Suprapubic skin (tissue), 4 donors: ENCODE results near the gene CDK5RAP2. TPM values are rescaled to one million over a fixed set of nuclear protein-coding genes. Genes with fewer than 3 reads are reported as not detected.
"Not testable (repeated sequence)": the region's sequence is repeated elsewhere in the genome, so short reads cannot be mapped to it uniquely, and the experiment has no call there.

ENCODE experiments used
- DNase-seq, 2 donors: peaks; one replicate each; pipeline ENCODE4 v3.0.0-alpha.2; 2019; ENCODE audit warnings: low spot score in 2 of 2
- H3K27ac ChIP-seq: fragments of 200-600 bp; sonication (generic); one replicate; pipeline ENCODE4 v1.5.1; 2019
- H3K27me3 ChIP-seq: fragments of 200-600 bp; sonication (generic); one replicate; pipeline ENCODE4 v1.5.1; 2019
- H3K36me3 ChIP-seq: fragments of 200-600 bp; sonication (generic); one replicate; pipeline ENCODE4 v1.5.1; 2019
- H3K4me1 ChIP-seq: fragments of 200-600 bp; sonication (generic); one replicate; pipeline ENCODE4 v1.5.1; 2019
- H3K4me3 ChIP-seq: fragments of 200-600 bp; sonication (generic); one replicate; pipeline ENCODE4 v1.5.1; 2019; ENCODE audit warnings: mild to moderate bottlenecking
- H3K9me3 ChIP-seq: fragments of 200-600 bp; sonication (generic); one replicate; pipeline ENCODE4 v1.5.1; 2019
- CTCF ChIP-seq, 2 donors: fragments of 200-600 bp in 1 of 2; fragments of 450-650 bp in 1 of 2; sonication (generic) in 1 of 2; IDR thresholded peaks; one replicate each; pipeline ENCODE4 v1.5.1; 2016 to 2019; ENCODE audit warnings: antibody characterized with exemption in 2 of 2, mild to moderate bottlenecking in 1 of 2, moderate library complexity in 1 of 2
- EP300 ChIP-seq: sonication (generic); formaldehyde crosslinking; IDR thresholded peaks from one replicate; pipeline ENCODE4 v1.6.1; 2017; ENCODE audit warnings: antibody characterized with exemption
- POLR2A ChIP-seq, 2 donors: fragments of 450-650 bp; IDR thresholded peaks; one replicate each; pipeline ENCODE4 v1.6.1; 2017; ENCODE audit warnings: antibody characterized with exemption in 2 of 2, mild to moderate bottlenecking in 2 of 2, moderate library complexity in 2 of 2
- POLR2AphosphoS5 ChIP-seq, 3 donors: sonication (generic); formaldehyde crosslinking; IDR thresholded peaks; one replicate each; pipeline ENCODE4 v1.6.1; 2017; ENCODE audit warnings: antibody characterized with exemption in 3 of 3
- WGBS: methylation state at CpG from one replicate; pipeline ENCODE4 v1.1.5; 2018; 5-methylcytosine and 5-hydroxymethylcytosine counted together
- total RNA-seq, 4 donors: library from RNA; depleted of rRNA; stranded (reverse); fragments of >200 nt; gene quantifications; one replicate each; pipeline ENCODE4 v1.1.0, GENCODE V29; 2016

The CDK5RAP2 gene
- 100 to 1,000 TPM in 1 of 4 donors, 10 to 100 TPM in 3; 60.1 to 105 (median 64.3) TPM for total RNA-seq

- Histone ChIP-seq H3K9me3 (no peaks in the 10 kb centered on the region), H3K4me1 (peaks cover 16% of the 10 kb centered on the region), H3K27me3 (no peaks in the 10 kb centered on the region), H3K27ac (peak within 1 kb of the TSS; percentile 88), H3K4me3 (peak within 1 kb of the TSS; percentile 99), H3K36me3 (peaks cover 3% of the 10 kb centered on the region)
- TF ChIP-seq CTCF (IDR thresholded peaks at IDR 0.05) (no peak), POLR2AphosphoS5 (IDR thresholded peaks at IDR 0.05) (peak in 2 of 3 donors; percentile 58 to 79), POLR2A (IDR thresholded peaks at IDR 0.05) (peak in 1 of 2 donors; percentile 30)
- DNase-seq: peak; percentile 96 to 98
- WGBS: 11% methylated on average over 33 of the region's 33 CpGs
Measured at GRCh38 chr9:120580051-120580896, at the start of gene CDK5RAP2. TSS of gene CDK5RAP2 (minus strand) at chr9:120580167. CDS start at chr9:120579978, 189 bp downstream.

- peak overlapping the region; percentile 39 for H3K27ac ChIP-seq
- H3K27me3 ChIP-seq, H3K9me3 ChIP-seq, H3K36me3 ChIP-seq, DNase-seq, H3K4me3 ChIP-seq: not testable (repeated sequence)
- WGBS: 92% methylated on average over 3 of the region's 3 CpGs
- peaks cover 18% of the 10 kb centered on the region for H3K4me1 ChIP-seq
Measured at GRCh38 chr9:120628925-120629497, 49.0 kb upstream of the CDK5RAP2 start.

GRCh38 chr9:120628207-120628924, 48.4 kb upstream of the CDK5RAP2 start:
- Histone ChIP-seq H3K4me1 (peaks cover 18% of the 10 kb centered on the region), H3K27ac (peak overlapping the region; percentile 39), H3K27me3 (no peaks in the 10 kb centered on the region), H3K4me3 (no peak overlapping the region), H3K9me3 (no peaks in the 10 kb centered on the region), H3K36me3 (no peaks in the 10 kb centered on the region)
- no peak for DNase-seq
- 72% methylated on average over 4 of the region's 4 CpGs for WGBS
- TF ChIP-seq POLR2AphosphoS5 (IDR thresholded peaks at IDR 0.05) (no peak), POLR2A (IDR thresholded peaks at IDR 0.05) (no peak), EP300 (no peak), CTCF (IDR thresholded peaks at IDR 0.05) (no peak)

- Histone ChIP-seq H3K36me3 (peaks cover under 1% of the 10 kb centered on the region), H3K27ac (no peak overlapping the region), H3K4me1 (peaks cover 18% of the 10 kb centered on the region), H3K4me3 (no peak overlapping the region), H3K9me3 (no peaks in the 10 kb centered on the region), H3K27me3 (no peaks in the 10 kb centered on the region)
- DNase-seq: no peak
- TF ChIP-seq POLR2AphosphoS5 (IDR thresholded peaks at IDR 0.05): no peak
- WGBS: 37% methylated on average over 2 of the region's 2 CpGs
Measured at GRCh38 chr9:120627073-120627472, 47.1 kb upstream of the CDK5RAP2 start.

- Histone ChIP-seq H3K36me3 (peaks cover 6% of the 10 kb centered on the region), H3K27ac (no peak overlapping the region), H3K4me3 (no peak overlapping the region), H3K27me3 (no peaks in the 10 kb centered on the region), H3K9me3 (no peaks in the 10 kb centered on the region), H3K4me1 (peaks cover 18% of the 10 kb centered on the region)
- no peak for DNase-seq
- TF ChIP-seq EP300 (no peak), POLR2A (IDR thresholded peaks at IDR 0.05) (no peak), CTCF (IDR thresholded peaks at IDR 0.05) (no peak), POLR2AphosphoS5 (IDR thresholded peaks at IDR 0.05) (no peak)
- WGBS: 32% methylated on average over 1 of the region's 1 CpG
Measured at GRCh38 chr9:120626512-120626911, 46.5 kb upstream of the CDK5RAP2 start.

- no peaks in the 10 kb centered on the region for H3K27me3 ChIP-seq
- no peak overlapping the region for H3K27ac ChIP-seq
- no peaks in the 10 kb centered on the region for H3K9me3 ChIP-seq
- peaks cover 24% of the 10 kb centered on the region for H3K4me1 ChIP-seq
- 90% methylated on average over 6 of the region's 6 CpGs for WGBS
- peaks cover 9% of the 10 kb centered on the region for H3K36me3 ChIP-seq
- TF ChIP-seq POLR2A (IDR thresholded peaks at IDR 0.05): no peak
- no peak for TF ChIP-seq POLR2AphosphoS5 (IDR thresholded peaks at IDR 0.05)
- TF ChIP-seq CTCF (IDR thresholded peaks at IDR 0.05): no peak
- TF ChIP-seq EP300: no peak
- no peak for DNase-seq
- H3K4me3 ChIP-seq: no peak overlapping the region
Measured at GRCh38 chr9:120625222-120625621, 45.3 kb upstream of the CDK5RAP2 start.
